Measurements from ENCODE around the gene CERK.

The CERK gene

GRCh38 chr22:46664301-46664855, 73.7 kb downstream of the CERK start:
- DNase-seq (ENCODE audit: low read depth in 3 of 3, low spot score in 1 of 3) = no peak

GRCh38 chr22:46663436-46664100, 74.5 kb downstream of the CERK start:
- no peak for DNase-seq (ENCODE audit: low read depth in 3 of 3, low spot score in 1 of 3)

GRCh38 chr22:46663001-46663400, 75.1 kb downstream of the CERK start:
- DNase-seq (ENCODE audit: low read depth in 3 of 3, low spot score in 1 of 3) = no peak

GRCh38 chr22:46662226-46662625, 75.8 kb downstream of the CERK start:
- DNase-seq (ENCODE audit: low read depth in 3 of 3, low spot score in 1 of 3) = no peak

DNA sequence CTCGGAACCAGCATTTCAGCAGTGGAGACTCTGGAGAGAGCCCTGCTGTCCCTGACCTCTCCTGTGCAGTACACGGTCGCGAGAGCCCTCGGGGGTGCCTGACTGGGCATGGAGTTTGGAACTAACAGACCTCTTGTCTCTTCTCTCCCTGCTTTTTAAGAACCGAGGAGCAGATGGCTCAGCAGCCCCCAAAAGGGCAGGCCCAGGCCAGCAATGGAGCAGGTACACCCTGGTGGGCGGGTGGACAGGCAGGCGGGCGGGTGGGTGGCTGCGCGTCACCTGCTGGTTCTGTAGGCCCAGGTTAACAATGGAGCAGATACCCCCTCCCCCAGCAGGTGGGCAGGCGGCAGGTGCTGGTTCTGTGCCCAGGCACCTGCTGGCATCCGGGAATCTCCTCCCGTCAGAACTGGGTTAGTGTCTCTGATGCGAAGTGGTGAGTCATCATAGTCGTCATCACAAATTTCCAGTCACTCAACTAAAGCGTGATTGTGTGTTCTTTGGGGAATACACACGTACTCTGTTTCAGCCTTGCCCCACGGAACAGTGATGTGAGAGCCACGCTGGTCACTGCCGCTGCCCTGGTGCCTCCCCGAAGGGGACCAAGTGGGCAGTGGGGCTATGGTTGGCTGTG, 76.7 kb downstream of the CERK start:
- DNase-seq (ENCODE audit: low read depth in 3 of 3, low spot score in 1 of 3) = peak; percentile 20 to 32 (median 31)

- DNase-seq (ENCODE audit: low read depth in 3 of 3, low spot score in 1 of 3) = no peak
These were observed 77.3 kb downstream of the CERK start for GRCh38 chr22:46660604-46661201.

DNA sequence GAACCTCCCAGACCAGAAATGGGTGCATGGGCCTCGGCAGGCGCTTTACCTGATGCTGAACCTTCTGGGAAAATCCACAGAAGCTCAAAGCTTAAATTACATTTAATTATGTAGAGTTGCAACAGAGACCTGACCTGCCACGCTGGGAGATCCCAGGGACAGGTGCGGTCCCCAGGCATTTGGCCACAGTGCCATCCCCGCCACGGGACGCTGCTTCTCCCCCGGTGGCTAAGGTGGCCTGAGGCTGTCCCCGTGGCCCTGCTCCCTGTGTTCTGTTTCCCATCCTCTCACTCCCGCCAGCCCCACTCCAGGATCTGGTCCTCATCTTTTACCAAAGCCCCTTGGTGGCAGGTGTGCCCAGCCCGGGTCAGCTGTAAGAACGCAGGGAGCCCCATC, 78.3 kb downstream of the CERK start:
- DNase-seq (ENCODE audit: low read depth in 3 of 3, low spot score in 1 of 3) = no peak

DNA sequence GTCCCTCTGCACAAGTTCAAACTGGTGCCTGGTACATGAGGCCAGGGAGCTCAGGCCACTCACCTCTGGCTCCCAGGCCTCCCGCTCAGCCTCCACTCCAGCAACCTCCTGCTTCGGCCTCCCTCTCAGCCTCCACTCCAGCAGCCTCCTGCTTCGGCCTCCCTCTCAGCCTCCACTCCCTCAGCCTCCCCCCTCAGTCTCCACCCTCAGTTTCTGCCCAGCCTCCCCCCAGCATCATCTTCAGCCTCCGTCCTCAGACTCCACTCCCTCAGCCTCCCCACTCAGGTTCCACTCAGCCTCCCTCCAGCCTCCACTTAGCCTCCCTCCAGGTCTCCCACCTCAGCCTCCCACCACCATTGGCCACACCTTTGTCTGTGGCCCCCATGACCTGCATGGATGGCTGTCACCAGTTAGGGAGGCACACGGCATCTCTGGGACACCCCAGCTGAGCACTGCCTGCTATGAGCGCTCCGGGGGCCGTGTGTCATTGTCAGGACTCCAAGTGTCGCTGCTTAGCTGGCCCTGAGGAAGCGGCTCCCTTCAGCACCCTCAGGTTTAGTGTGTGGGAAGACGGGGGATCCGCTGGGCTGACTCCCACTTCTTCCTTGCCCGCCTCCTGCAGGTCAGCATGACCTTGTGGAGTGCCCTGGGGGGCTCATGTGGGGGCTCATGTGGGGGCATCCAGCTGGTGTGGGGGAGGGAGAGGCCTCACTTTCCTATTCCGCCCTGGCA, 78.8 kb downstream of the CERK start:
- no peak for DNase-seq (ENCODE audit: low read depth in 3 of 3, low spot score in 1 of 3)

DNA sequence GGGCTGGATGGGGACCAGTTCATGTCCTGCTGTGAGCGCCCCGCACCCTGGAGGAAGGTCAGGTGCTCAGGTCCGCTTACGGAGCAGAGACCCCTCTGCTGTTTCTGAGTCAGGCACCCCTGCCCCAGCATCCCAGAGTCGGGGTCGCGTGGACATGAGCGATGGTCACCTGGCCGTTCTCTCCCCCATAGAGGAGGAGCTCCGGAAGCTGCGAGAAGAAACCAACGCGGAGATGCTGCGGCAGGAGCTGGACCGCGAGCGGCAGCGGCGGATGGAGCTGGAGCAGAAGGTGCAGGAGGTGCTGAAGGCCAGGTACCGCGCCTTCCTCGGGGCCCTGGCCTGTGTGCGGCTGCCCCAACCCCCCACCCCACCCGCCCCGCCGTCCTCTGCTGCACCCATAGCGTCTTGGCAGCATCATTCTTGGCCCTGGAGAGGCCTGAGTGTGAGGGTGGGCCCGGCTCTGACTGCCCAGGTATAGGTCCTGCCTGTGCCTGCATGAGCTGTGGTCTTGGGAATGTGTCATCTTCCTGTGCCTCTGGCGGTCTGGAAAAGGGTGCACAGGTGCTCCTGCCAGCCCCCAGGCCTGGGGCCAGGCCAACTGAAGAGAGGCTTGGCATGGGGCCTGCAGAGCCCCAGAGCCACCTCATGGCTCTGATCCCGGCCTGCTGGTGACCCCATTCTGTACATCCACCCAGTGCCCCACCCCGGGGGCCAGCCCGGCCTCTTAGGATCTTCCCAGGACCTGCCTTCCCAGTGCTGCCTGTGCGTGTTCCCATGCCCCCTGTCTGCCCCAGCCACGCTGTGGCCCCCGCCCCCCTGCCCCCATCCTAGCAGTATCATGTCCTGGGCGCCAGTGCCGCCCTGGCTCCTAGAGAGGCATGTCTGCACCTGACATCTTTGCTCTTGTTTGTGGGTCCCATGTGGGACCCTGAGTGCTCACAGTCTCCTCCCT, 79.8 kb downstream of the CERK start:
- no peak for DNase-seq (ENCODE audit: low read depth in 3 of 3, low spot score in 1 of 3)

- no peak for DNase-seq (ENCODE audit: low read depth in 3 of 3, low spot score in 1 of 3)
These were observed 80.4 kb downstream of the CERK start for GRCh38 chr22:46657655-46657953.

- DNase-seq (ENCODE audit: low read depth in 3 of 3, low spot score in 1 of 3) = no peak
These were observed 81.0 kb downstream of the CERK start for GRCh38 chr22:46656856-46657654.

DNA sequence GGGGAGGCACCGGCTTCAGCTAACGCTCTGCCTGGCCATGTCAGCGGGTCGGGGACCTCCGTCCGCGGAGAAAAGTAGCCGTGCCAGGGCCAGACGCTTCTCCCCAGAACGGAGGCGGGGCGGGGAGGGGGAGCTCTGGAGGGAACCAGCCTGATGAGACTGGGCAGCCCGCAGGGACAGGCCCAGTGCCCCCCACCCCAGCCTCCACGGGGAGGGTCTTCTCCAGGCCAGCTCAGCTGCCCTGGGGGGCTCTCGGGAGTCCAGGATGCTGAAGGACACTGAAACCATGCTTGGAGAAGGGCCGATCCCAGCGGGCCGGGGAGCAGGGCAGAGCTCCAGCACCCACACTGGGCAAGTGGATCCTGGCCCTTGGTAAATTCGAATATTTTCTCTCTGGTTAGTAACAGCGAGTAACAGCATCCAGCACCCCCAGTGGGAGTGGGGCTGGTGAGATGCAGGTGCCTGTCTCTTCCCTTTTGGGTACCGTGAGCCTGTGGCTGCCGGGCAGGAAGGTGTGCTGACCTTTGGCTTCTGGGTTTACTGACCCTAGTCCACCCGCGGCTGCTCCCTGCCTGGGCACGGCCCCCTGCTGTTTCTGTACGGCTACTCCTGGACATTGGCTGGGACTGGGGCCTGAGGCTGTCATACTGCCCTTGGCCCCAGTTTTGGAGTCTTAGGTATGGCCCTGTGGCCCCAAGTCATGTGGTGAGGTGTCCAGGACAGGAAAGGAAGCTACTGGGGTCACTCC, 82.0 kb downstream of the CERK start:
- DNase-seq (ENCODE audit: low read depth in 3 of 3, low spot score in 1 of 3) = no peak

DNA sequence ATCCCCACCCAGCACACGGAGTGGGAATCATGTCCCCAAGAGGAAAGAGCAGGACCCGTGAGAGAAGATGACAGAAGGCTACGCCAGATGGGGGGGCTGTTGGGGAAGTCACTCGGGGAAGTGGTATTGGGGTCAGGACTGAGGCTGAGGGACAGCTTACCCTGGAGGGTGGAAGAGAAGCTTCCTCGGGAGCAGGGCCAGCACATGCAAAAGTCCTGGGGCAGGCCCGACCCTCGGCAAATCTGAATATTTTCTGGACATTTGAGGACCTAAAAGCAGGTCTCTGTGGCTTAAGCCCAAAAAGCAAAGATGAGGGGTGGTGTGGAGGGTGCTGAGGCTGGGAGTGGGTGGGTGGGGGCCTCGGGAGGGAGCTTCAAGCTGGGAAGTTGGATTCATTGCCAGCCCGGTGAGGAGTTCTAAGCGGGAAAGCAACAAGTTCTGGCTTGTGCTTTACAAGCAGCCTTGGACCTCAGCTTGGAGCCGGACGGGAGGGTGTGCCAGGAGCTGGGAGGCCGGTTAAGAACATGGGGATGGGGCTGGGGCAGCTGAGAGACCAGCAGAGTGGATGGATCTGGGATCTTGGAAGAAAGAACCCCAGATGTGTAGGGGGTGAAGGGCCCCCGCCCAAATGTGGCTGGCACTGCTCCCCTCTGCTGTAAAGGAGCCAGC, 83.0 kb downstream of the CERK start:
- DNase-seq (ENCODE audit: low read depth in 3 of 3, low spot score in 1 of 3) = no peak

DNA sequence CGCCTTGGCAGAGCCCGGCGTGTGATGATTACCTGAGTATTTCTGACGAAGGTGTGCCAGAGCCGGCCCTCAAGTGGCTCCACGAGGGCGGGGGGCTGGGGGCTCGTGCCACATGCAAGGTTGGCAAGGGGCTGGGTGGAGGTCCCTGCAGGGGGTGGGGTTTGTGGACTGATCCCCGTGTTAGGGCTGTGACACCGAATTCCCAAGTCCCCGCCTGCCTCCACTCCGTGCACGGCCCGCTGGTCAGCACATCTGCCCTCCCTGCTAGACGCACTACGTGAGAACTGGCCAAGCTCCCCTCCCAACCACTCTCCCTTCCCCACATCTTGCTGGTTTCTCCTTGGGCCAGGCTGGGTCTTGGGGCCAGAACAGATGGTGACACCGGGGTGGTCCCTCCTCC, 83.6 kb downstream of the CERK start:
- no peak for DNase-seq (ENCODE audit: low read depth in 3 of 3, low spot score in 1 of 3)

- DNase-seq (ENCODE audit: low read depth in 3 of 3, low spot score in 1 of 3) = no peak
These were observed 84.5 kb downstream of the CERK start for GRCh38 chr22:46653596-46653995.

- DNase-seq (ENCODE audit: low read depth in 3 of 3, low spot score in 1 of 3) = no peak
These were observed 85.2 kb downstream of the CERK start for GRCh38 chr22:46652847-46653331.

- no peak for DNase-seq (ENCODE audit: low read depth in 3 of 3, low spot score in 1 of 3)
These were observed 85.8 kb downstream of the CERK start for GRCh38 chr22:46652081-46652846.

- no peak for DNase-seq (ENCODE audit: low read depth in 3 of 3, low spot score in 1 of 3)
These were observed 86.7 kb downstream of the CERK start for GRCh38 chr22:46651316-46651715.
